Lower lobe of right lung (tissue), 2 donors: ENCODE data around the gene GALR3. TPM values are rescaled to one million over a fixed set of nuclear protein-coding genes. Genes with fewer than 3 reads are reported as not detected.

Experiments
- ATAC-seq, 2 donors: fragments of 200-7000 bp; cut with Tn5 transposase; one replicate each; pipeline ENCODE4 v1.9.1; 2020 to 2022; ENCODE audit warnings: mild to moderate bottlenecking in 2 of 2, moderate library complexity in 2 of 2
- DNase-seq: peaks from one replicate; pipeline ENCODE4 v3.0.0-alpha.2; 2020
- H3K27ac ChIP-seq: fragments of 200-600 bp; one replicate; pipeline ENCODE4 v1.8.0; 2022
- H3K27me3 ChIP-seq: fragments of 200-600 bp; one replicate; pipeline ENCODE4 v1.8.0; 2022; ENCODE audit warnings: low read depth
- H3K36me3 ChIP-seq: fragments of 200-600 bp; one replicate; pipeline ENCODE4 v1.8.0; 2022; ENCODE audit warnings: mild to moderate bottlenecking
- H3K4me1 ChIP-seq: fragments of 200-600 bp; one replicate; pipeline ENCODE4 v1.8.0; 2022
- H3K4me3 ChIP-seq: fragments of 200-600 bp; one replicate; pipeline ENCODE4 v1.8.0; 2022; ENCODE audit warnings: mild to moderate bottlenecking
- H3K9me3 ChIP-seq: fragments of 200-600 bp; one replicate; pipeline ENCODE4 v1.8.0; 2022
- intact Hi-C: fragments of 100-400 bp; cut with DNase I; formaldehyde crosslinking; loops from one replicate; pipeline ENCODE4 v1.11.0; 2022
- long read RNA-seq: library from polyadenylated mRNA; unstranded; transcript quantifications from one replicate; pipeline ENCODE4 v2.0.0, GENCODE V29; 2021
- total RNA-seq: library from RNA; stranded (reverse); fragmentation: NEBNext Ultra II Directional; extraction: Animal tissue kit (Norgen Biotek cat#: 25700); gene quantifications from one replicate; pipeline ENCODE4 v1.2.1, GENCODE V29; 2021
- TF ChIP-seq, protein P1 (sequence below): fragments of 200-600 bp; IDR thresholded peaks from one replicate; pipeline ENCODE4 v1.8.0; 2022; ENCODE audit warnings: antibody characterized with exemption, mild to moderate bottlenecking
- donor health status: DM: no; HTN: yes; CAD: no; lungs with severe emphysema.

GALR3 gene
- total RNA-seq: not detected
- long read RNA-seq: 0 reads

- Histone ChIP-seq H3K4me1 (peaks cover 8% of the 10 kb centered on the region), H3K27ac (no peak within 1 kb of the TSS), H3K4me3 (no peak within 1 kb of the TSS), H3K9me3 (no peaks in the 10 kb centered on the region), H3K27me3 (peaks cover 55% of the 10 kb centered on the region), H3K36me3 (no peaks in the 10 kb centered on the region)
- ATAC-seq: no peak
- TF ChIP-seq, protein P1, sequence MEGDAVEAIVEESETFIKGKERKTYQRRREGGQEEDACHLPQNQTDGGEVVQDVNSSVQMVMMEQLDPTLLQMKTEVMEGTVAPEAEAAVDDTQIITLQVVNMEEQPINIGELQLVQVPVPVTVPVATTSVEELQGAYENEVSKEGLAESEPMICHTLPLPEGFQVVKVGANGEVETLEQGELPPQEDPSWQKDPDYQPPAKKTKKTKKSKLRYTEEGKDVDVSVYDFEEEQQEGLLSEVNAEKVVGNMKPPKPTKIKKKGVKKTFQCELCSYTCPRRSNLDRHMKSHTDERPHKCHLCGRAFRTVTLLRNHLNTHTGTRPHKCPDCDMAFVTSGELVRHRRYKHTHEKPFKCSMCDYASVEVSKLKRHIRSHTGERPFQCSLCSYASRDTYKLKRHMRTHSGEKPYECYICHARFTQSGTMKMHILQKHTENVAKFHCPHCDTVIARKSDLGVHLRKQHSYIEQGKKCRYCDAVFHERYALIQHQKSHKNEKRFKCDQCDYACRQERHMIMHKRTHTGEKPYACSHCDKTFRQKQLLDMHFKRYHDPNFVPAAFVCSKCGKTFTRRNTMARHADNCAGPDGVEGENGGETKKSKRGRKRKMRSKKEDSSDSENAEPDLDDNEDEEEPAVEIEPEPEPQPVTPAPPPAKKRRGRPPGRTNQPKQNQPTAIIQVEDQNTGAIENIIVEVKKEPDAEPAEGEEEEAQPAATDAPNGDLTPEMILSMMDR: no peak
- DNase-seq: no peak
- intact Hi-C loops: no loop called here
Observed at GRCh38 chr22:37823134-37823985, at the start of gene GALR3. Gene GALR3 (plus strand): TSS chr22:37823382. CDS start chr22:37823407, 25 bp downstream.

GRCh38 chr22:37774728-37775127 lies 48.5 kb upstream of the GALR3 start:
- Histone ChIP-seq H3K36me3 (peaks cover 52% of the 10 kb centered on the region), H3K4me3 (no peak overlapping the region), H3K9me3 (no peaks in the 10 kb centered on the region), H3K27me3 (no peaks in the 10 kb centered on the region), H3K27ac (no peak overlapping the region), H3K4me1 (peaks cover 10% of the 10 kb centered on the region)
- TF ChIP-seq, protein P1: no peak
- intact Hi-C loops: no loop called here
- ATAC-seq (no peak), DNase-seq (no peak)

DNA sequence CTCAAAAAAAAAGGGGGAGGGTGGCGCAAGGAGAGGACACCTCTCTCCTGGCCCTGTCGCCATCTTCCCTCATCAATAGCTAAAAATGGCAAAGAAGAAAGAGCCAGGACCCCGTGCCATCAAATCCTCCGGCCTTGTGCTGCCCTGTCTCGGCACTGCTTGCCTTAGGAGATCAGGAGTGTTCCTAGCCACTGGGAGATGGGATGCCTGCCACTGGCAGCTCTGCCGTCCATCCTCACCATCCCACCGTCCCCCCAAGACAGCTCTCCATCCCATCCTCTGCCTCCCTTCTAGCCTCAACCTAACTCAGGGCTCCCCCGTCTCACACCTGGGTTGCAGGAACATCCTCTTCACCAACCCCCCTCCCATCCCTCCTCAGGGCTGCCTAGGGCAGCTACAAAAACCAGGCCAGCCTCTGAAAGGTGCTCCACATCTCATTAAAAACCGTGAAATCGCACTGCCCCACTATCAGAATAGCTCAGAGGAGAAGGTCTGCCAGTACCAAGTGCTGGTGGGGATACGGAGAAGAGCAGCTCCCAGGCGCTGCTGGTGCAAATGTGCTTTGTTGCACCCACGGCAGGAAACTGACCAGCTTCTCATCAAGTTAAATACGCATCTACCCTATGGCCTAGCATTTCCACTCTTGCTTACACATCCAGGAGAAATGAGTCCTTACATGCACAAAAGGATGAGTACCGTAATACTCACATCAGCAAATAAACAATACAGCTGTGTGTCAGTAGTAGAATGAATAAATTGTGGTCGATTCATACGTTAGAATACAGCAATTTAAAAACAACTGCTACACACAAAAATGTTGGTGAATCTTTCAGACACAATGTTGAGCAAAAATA lies 47.2 kb upstream of the GALR3 start:
- Histone ChIP-seq H3K4me3 (no peak overlapping the region), H3K27me3 (no peaks in the 10 kb centered on the region), H3K27ac (no peak overlapping the region), H3K4me1 (peaks cover 10% of the 10 kb centered on the region), H3K9me3 (no peaks in the 10 kb centered on the region), H3K36me3 (peaks cover 40% of the 10 kb centered on the region)
- no peak for ATAC-seq
- TF ChIP-seq, protein P1: no peak
- no peak for DNase-seq
- intact Hi-C loops: no loop called here

DNA sequence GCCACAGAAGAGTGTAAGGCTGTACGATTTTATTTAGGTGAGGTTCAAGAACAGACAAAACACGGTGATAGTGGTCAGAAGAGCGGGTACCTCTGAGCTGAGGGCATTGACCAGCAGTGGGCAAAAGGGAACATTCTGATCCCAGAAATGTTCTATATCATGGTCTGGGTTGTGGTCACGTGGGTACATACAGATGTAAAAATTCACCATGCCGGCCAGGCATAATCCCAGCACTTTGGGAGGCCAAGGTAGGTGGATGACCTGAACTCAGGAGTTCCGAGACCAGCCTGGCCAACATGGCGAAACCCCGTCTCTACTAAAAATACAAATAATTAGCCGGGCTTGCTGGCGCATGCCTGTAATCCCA lies 46.6 kb upstream of the GALR3 start:
- intact Hi-C loops: no loop called here
- peaks cover 10% of the 10 kb centered on the region for H3K4me1 ChIP-seq
- H3K27ac ChIP-seq: no peak overlapping the region
- ATAC-seq (no peak), DNase-seq (no peak)
- H3K4me3 ChIP-seq: no peak overlapping the region
- TF ChIP-seq, protein P1: no peak
- H3K27me3 ChIP-seq: no peaks in the 10 kb centered on the region
- no peaks in the 10 kb centered on the region for H3K9me3 ChIP-seq
- peaks cover 34% of the 10 kb centered on the region for H3K36me3 ChIP-seq

DNA sequence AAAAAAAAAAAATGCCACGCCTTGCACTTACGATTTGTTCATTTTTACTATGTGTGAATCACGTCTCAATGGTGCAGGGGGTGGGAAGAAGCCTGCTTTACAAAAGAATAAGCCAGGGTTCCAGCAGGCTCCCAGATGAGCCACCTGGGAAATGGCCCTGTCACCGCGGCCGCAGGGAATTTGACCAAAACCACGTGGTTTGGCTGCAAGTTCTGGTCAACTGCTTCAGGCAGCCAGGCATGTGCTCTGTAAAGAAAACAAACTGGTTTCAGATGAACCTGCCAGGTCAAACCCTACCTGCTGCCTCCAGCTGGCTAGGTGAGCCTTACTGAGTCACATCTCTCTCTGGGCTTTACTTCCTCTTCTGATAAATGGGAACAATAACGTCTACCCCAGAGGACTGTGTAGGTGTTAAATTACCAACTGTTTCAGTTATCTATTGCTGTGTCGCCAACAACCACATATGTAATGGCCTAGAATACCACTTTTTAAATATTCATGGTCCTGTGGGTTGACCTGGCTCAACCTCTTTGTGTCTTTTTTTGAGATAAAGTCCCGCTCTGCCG lies 46.0 kb upstream of the GALR3 start:
- peaks cover 10% of the 10 kb centered on the region for H3K4me1 ChIP-seq
- peaks cover 28% of the 10 kb centered on the region for H3K36me3 ChIP-seq
- peak; percentile 60 for DNase-seq
- ATAC-seq: peak; percentile 67 to 70
- H3K27ac ChIP-seq: no peak overlapping the region
- intact Hi-C loops: no loop called here
- no peaks in the 10 kb centered on the region for H3K27me3 ChIP-seq
- TF ChIP-seq, protein P1: no peak
- H3K9me3 ChIP-seq: no peaks in the 10 kb centered on the region
- no peak overlapping the region for H3K4me3 ChIP-seq
